Esophagus muscularis mucosa (tissue), 3 donors: ENCODE measurements around the gene CALML5.

Experiments
- POLR2AphosphoS5 ChIP-seq, 2 donors: sonication (generic); formaldehyde crosslinking; IDR thresholded peaks; one replicate each; pipeline ENCODE4 v1.6.1; 2017; ENCODE audit warnings: antibody characterized with exemption in 2 of 2
- TF ChIP-seq, protein P1 (sequence below), 3 experiments: fragments of 200-600 bp in 2 of 3; fragments of 450-650 bp in 1 of 3; sonication (generic) in 2 of 3; IDR thresholded peaks; one replicate each; pipeline ENCODE4 v1.5.1; 2017 to 2019; ENCODE audit warnings: antibody characterized with exemption in 3 of 3, mild to moderate bottlenecking in 2 of 3, moderate library complexity in 1 of 3

DNA sequence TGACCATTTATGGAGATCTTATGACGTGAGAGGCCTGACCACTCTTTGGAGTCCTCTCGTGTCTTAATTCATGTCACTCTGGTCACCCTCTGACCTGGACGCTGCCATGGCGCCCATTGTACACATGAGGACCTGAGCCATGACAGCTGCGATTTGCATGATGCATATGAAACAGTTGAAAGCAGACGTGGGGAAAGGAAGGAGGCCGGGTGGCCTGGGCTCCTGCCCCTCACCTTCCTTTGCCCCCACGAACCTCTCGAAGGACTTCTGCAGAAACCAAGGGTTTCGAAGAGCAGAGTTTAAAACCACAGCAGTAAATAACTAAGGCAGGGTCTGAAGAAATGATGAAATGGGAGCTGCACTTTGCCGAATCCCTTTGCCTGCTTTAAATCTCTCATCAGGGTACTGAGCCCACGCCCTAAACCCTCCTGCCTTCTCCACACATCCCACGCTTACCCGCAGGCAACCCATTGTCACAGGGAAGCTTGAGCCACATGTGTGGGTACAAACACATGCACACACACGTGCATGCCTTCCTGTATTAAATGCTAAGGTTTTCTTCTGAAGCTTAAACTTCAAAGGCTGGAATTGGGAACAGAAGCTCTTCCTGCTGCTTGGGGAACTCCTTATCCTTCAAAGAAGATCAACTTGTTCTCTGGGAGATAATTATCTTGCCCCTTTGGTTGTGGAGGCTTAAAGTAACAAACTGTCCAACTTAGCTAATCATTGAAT is 13.7 kb upstream of the CALML5 start:
- TF ChIP-seq, protein P1, sequence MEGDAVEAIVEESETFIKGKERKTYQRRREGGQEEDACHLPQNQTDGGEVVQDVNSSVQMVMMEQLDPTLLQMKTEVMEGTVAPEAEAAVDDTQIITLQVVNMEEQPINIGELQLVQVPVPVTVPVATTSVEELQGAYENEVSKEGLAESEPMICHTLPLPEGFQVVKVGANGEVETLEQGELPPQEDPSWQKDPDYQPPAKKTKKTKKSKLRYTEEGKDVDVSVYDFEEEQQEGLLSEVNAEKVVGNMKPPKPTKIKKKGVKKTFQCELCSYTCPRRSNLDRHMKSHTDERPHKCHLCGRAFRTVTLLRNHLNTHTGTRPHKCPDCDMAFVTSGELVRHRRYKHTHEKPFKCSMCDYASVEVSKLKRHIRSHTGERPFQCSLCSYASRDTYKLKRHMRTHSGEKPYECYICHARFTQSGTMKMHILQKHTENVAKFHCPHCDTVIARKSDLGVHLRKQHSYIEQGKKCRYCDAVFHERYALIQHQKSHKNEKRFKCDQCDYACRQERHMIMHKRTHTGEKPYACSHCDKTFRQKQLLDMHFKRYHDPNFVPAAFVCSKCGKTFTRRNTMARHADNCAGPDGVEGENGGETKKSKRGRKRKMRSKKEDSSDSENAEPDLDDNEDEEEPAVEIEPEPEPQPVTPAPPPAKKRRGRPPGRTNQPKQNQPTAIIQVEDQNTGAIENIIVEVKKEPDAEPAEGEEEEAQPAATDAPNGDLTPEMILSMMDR (IDR thresholded peaks at IDR 0.05): no peak
- TF ChIP-seq POLR2AphosphoS5 (IDR thresholded peaks at IDR 0.05): no peak
